Astrocyte of the spinal cord (primary cell): ENCODE results near the gene BCL2.

ENCODE experiments used
- DNase-seq: peaks from one replicate; pipeline ENCODE4 v3.0.0; 2011; ENCODE audit warnings: low read depth, low spot score
- H3K4me3 ChIP-seq: 2 replicates; pipeline ENCODE4 v1.5.1; 2011; ENCODE audit warnings: low read depth, mild to moderate bottlenecking, low read length, moderate library complexity
- in situ Hi-C: cut with HindIII; loops from 2 replicates; pipeline ENCODE4 v1.10.0; 2017; ENCODE audit warnings: low sequenced_read_pairs
- TF ChIP-seq, protein P1 (sequence below): IDR thresholded peaks from 2 replicates; pipeline ENCODE4 v1.5.1; 2012; ENCODE audit warnings: low read depth, mild to moderate bottlenecking, low read length, inconsistent platforms

Gene BCL2

GRCh38 chr18:63320123-63320974 lies 780 bp upstream of the BCL2 start:
- TF ChIP-seq, protein P1, sequence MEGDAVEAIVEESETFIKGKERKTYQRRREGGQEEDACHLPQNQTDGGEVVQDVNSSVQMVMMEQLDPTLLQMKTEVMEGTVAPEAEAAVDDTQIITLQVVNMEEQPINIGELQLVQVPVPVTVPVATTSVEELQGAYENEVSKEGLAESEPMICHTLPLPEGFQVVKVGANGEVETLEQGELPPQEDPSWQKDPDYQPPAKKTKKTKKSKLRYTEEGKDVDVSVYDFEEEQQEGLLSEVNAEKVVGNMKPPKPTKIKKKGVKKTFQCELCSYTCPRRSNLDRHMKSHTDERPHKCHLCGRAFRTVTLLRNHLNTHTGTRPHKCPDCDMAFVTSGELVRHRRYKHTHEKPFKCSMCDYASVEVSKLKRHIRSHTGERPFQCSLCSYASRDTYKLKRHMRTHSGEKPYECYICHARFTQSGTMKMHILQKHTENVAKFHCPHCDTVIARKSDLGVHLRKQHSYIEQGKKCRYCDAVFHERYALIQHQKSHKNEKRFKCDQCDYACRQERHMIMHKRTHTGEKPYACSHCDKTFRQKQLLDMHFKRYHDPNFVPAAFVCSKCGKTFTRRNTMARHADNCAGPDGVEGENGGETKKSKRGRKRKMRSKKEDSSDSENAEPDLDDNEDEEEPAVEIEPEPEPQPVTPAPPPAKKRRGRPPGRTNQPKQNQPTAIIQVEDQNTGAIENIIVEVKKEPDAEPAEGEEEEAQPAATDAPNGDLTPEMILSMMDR, result peak; percentile 1
- peak; percentile 77 for DNase-seq
- in situ Hi-C loops, result no loop called here
- peak overlapping the region; percentile 72 for H3K4me3 ChIP-seq

DNA sequence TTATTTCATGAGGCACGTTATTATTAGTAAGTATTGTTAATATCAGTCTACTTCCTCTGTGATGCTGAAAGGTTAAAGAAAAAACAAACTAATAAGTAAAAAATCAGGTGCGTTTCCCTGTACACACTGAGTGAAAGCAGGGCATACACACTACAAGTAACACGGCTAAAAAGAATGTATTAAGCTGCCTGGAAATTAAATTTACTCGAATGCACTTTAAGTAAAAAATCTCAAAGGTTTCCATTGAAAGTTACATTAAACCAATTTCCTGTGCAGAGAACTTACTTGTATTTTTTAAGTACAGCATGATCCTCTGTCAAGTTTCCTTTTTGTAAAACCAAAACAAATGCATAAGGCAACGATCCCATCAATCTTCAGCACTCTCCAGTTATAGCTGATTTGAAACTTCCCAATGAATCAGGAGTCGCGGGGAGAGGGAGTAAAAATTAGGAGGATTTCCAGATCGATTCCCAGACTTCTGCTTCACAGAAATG lies 633 bp downstream of the BCL2 start:
- DNase-seq, result peak; percentile 41
- TF ChIP-seq, protein P1, result no peak
- in situ Hi-C loops, result no loop called here
- peak overlapping the region; percentile 72 for H3K4me3 ChIP-seq

GRCh38 chr18:63317982-63318888 lies 1.3 kb downstream of the BCL2 start:
- in situ Hi-C loops, result no loop called here
- TF ChIP-seq, protein P1, result peak; percentile 68
- DNase-seq, result no peak
- peak overlapping the region; percentile 72 for H3K4me3 ChIP-seq

- TF ChIP-seq, protein P1, result no peak
- DNase-seq, result no peak
- in situ Hi-C loops, result no loop called here
- peak overlapping the region; percentile 72 for H3K4me3 ChIP-seq
Measured at GRCh38 chr18:63317556-63317946, 2.0 kb downstream of the BCL2 start.

GRCh38 chr18:63316612-63317555 lies 2.7 kb downstream of the BCL2 start:
- TF ChIP-seq, protein P1, result no peak
- DNase-seq, result no peak
- no peak overlapping the region for H3K4me3 ChIP-seq
- in situ Hi-C loops, result no loop called here
